NAMALWA (cell line): ENCODE results near the gene CYLC2.

Experiments
- DNase-seq: peaks from one replicate; pipeline ENCODE4 v3.0.0-alpha.2; 2015; ENCODE audit warnings: low spot score

Gene CYLC2

GRCh38 chr9:102995033-102995432, at the start of gene CYLC2:
CYLC2 (plus strand) TSS chr9:102995333; CDS start chr9:102995381, 48 bp downstream.
- DNase-seq = no peak

DNA sequence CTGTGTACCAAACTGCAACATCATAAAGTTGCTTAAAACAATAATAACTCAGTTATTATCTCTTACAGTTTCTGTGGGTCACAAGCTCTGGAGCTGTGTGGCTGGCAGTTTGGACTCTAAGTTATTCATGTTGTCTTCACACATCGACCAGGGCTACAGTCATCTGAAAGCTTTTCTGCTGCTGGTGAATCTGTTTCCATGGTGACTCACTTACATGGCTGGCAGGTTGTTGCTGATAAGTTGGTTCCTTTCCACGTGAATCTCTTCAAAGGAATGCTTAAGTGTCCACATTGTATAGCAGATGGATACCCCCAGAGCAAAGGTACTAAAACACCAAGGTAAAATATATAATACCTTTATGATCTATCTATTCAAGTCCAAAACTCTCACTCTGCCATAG, 44.8 kb upstream of the CYLC2 start:
- no peak for DNase-seq

GRCh38 chr9:102966999-102967398, 28.1 kb upstream of the CYLC2 start:
- DNase-seq = no peak

DNA sequence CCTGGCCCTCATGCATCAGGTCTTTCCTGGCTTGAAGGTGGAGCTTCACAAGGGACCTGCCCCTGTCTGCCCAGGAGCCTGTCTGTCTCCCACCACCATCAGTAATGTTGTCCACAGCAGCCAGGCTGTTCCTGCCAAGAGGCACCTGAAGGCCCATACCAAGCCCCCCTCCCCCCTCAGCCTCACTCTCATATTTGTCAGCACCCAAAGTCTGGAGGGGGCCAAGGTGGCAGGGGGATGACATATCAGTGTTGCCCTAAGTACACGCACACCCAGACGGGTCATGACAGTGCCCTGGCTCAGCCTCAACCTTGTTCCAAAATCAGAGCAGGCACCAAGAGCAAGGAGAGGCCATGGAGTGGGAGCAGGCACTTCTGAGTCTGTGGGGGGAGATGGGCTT, 27.2 kb upstream of the CYLC2 start:
- DNase-seq = no peak

- no peak for DNase-seq
These were observed 22.4 kb upstream of the CYLC2 start for GRCh38 chr9:102972780-102973179.

GRCh38 chr9:102974530-102974929, 20.6 kb upstream of the CYLC2 start:
- no peak for DNase-seq

- DNase-seq = no peak
These were observed 19.9 kb upstream of the CYLC2 start for GRCh38 chr9:102975251-102975650.

DNA sequence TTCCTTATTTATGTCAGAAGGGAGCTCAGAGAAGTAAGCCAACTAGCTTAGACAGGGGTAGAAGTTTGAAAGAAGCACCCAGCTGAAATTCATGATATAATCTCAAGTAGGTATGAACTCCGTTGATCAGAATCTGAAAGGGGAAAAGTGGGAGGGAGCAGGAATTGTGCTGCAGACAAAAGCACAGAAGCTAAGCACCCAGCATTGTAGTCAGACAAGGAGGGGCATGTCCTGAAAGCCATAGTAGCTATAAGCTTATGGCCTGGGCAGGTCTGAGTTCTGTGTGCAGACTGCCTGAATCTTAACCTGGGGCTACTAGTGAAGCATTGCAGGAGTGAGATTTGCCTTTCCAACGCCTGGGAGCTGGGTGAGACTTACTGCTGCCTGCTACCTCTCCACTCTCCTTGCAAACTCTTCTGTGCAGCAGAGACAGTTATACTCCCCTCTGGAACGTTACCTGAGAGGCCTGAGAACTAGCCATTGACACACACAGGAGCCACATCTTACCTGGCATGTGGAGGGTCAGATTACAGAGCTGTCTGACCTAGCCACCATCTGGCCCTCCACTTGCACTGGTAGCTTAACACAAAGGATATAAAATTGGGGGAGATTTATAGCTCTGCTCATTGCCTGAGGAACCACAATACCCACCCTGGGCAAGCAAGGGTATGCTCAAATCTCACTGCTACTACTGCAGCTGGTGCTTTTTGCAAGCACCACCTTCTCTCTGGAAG, 9.8 kb upstream of the CYLC2 start:
- no peak for DNase-seq

- DNase-seq = no peak
These were observed 8.7 kb upstream of the CYLC2 start for GRCh38 chr9:102986425-102986824.

GRCh38 chr9:103003689-103004088, 8.6 kb downstream of the CYLC2 start:
- DNase-seq = no peak

- DNase-seq = no peak
These were observed 19.1 kb downstream of the CYLC2 start for GRCh38 chr9:103014242-103014641.

- no peak for DNase-seq
These were observed 30.7 kb downstream of the CYLC2 start for GRCh38 chr9:103025796-103026195.

DNA sequence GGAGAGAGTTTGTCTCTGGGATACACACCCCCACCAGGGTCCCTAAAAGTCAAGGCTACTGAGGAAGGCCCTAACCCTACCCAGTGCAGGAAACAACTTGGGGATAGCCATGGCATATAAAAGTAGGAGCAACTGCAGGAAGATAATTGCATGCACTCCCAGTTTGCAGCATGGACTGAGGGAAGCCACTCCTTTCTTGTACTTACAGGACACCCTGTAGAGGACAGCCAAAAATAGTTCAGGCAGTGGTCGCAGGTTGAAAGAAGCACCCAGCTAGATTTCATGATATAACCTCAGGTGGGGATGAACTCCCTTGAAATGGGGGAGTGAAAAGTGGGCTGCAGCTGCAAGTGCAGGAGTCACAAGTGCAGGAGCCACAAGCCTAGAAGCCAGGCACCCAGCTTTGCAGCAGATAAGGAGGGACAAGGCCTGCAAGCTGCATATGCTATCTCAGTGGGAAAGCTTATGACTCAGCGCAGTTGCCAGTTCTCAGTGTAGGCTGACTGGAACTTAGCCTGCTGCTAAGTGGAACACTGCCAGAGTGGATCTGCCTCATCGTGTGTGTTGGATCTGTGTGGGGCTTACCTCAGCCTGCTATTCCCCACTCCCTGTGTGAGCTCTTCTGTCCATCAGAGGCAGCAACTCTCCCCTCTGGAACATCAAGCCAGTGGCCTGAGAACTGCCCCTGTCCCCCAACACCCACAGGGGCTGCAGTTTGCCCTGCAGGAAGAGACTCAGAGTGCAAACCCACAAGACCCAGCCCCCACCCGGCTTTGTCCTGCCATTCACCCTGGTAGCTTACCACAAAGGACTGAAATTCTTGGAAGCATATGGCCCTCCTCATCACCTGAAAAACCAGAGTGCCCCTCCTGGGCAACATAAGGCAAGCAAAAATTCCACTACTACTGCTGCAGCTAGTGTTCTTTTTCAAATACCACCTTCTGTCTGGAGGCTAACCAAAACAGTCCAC, 42.7 kb downstream of the CYLC2 start:
- DNase-seq = no peak

GRCh38 chr9:103041961-103042360, 46.8 kb downstream of the CYLC2 start:
- DNase-seq = no peak
